Prostate gland (tissue), 2 donors: ENCODE measurements around the gene ADGRD1.

Source experiments
- CTCF ChIP-seq, 4 experiments: fragments of 200-600 bp in 2 of 4; fragments of 450-650 bp in 2 of 4; sonication (generic) in 2 of 4; IDR thresholded peaks; 1 replicate in 3 of 4; 2 replicates in 1 of 4; pipeline ENCODE4 v1.5.1; 2016 to 2019; ENCODE audit warnings: antibody characterized with exemption in 4 of 4, mild to moderate bottlenecking in 2 of 4, moderate library complexity in 2 of 4
- POLR2A ChIP-seq: fragments of 450-650 bp; IDR thresholded peaks from one replicate; pipeline ENCODE4 v1.6.1; 2016; ENCODE audit warnings: antibody characterized with exemption, mild to moderate bottlenecking
- POLR2AphosphoS5 ChIP-seq: sonication (generic); formaldehyde crosslinking; IDR thresholded peaks from one replicate; pipeline ENCODE4 v1.6.1; 2017; ENCODE audit warnings: antibody characterized with exemption

- TF ChIP-seq CTCF (IDR thresholded peaks at IDR 0.05), result no peak
- TF ChIP-seq POLR2AphosphoS5, result no peak
- TF ChIP-seq POLR2A, result no peak
These were observed 137.8 kb downstream of the ADGRD1 start for GRCh38 chr12:131091413-131091975.
